IMR-90 (cell line): Measurements from ENCODE around the gene DCST2. TPM values are rescaled to one million over a fixed set of nuclear protein-coding genes. Genes with fewer than 3 reads are reported as not detected.

Experiments
- USF2 ChIP-seq: fragments of 150-350 bp; IDR thresholded peaks from 2 replicates; pipeline ENCODE4 v1.6.1; 2017; ENCODE audit warnings: mild to moderate bottlenecking, antibody characterized with exemption, low read length, low read depth
- polyA plus RNA-seq, 3 experiments: library from polyadenylated mRNA; depleted of rRNA; stranded (reverse); fragments of >200 nt; gene quantifications; 2 replicates each; pipeline ENCODE4 v1.2.3, GENCODE V29; 2012; ENCODE audit warnings: low replicate concordance in 1 of 3
- total RNA-seq: library from RNA; depleted of rRNA; stranded (reverse); fragments of >200 nt; gene quantifications from 2 replicates; pipeline ENCODE4 v1.2.3, GENCODE V29; 2012

DCST2 gene
- total and polyA plus RNA-seq, 2 of the 4 experiments (the other 2 are of a cell fraction) = 0.14 TPM; not detected in 1

GRCh38 chr1:155053531-155054105 lies 20.0 kb upstream of the DCST2 start (continued):
- TF ChIP-seq USF2 = no peak
